ENCODE data around the gene SLC6A2. TPM values are rescaled to one million over a fixed set of nuclear protein-coding genes. Genes with fewer than 3 reads are reported as not detected.

The SLC6A2 gene
- total and polyA plus RNA-seq, 2 donors: 0.27 to 10.5 TPM

Other genes with a start within 250 kb of the SLC6A2 start
- gene MMP2, start 176.8 kb upstream of the SLC6A2 start, total RNA-seq: 455 TPM
- gene MMP2, start 176.8 kb upstream of the SLC6A2 start, polyA plus RNA-seq: 430 TPM
- 60.4 TPM for gene LPCAT2, start 146.9 kb upstream of the SLC6A2 start, total RNA-seq
- 12.4 TPM for gene LPCAT2, start 146.9 kb upstream of the SLC6A2 start, polyA plus RNA-seq
- gene CAPNS2, start 89.3 kb upstream of the SLC6A2 start, total RNA-seq: 17.9 TPM
- 3.9 TPM for gene CAPNS2, start 89.3 kb upstream of the SLC6A2 start, polyA plus RNA-seq
- 25.0 TPM for gene CES1, start 177.1 kb downstream of the SLC6A2 start, total RNA-seq
- gene CES1, start 177.1 kb downstream of the SLC6A2 start, polyA plus RNA-seq: 61.4 TPM
- not detected for gene CES5A, start 219.4 kb downstream of the SLC6A2 start, total RNA-seq
- not detected for gene CES5A, start 219.4 kb downstream of the SLC6A2 start, polyA plus RNA-seq

Data from urinary bladder (tissue), 2 donors.